H1 (cell line): ENCODE results near the gene SLC6A3. TPM values are rescaled to one million over a fixed set of nuclear protein-coding genes. Genes with fewer than 3 reads are reported as not detected.

ENCODE experiments used
- EGR1 ChIP-seq: IDR thresholded peaks from 2 replicates; pipeline ENCODE4 v1.6.1; 2011; ENCODE audit warnings: low read depth, low read length, borderline replicate concordance
- JUND ChIP-seq: IDR thresholded peaks from 2 replicates; pipeline ENCODE4 v1.6.1; 2011; ENCODE audit warnings: mild to moderate bottlenecking, improper control_type of control experiment, low read length
- MAX ChIP-seq: IDR thresholded peaks from 2 replicates; pipeline ENCODE4 v1.6.1; 2012; ENCODE audit warnings: inconsistent platforms
- RXRA ChIP-seq: IDR thresholded peaks from 2 replicates; pipeline ENCODE4 v1.6.1; 2011; ENCODE audit warnings: low read depth, mild to moderate bottlenecking, low read length, moderate library complexity; ENCODE audit not compliant: insufficient read depth
- TCF12 ChIP-seq: IDR thresholded peaks from 2 replicates; pipeline ENCODE4 v1.6.1; 2011; ENCODE audit warnings: low read depth, mild to moderate bottlenecking, low read length
- TEAD4 ChIP-seq: IDR thresholded peaks from 2 replicates; pipeline ENCODE4 v1.6.1; 2012; ENCODE audit warnings: low read depth, low read length, inconsistent platforms, mixed read lengths
- polyA plus RNA-seq, 7 experiments: library from polyadenylated mRNA; depleted of rRNA in 3 of 7; stranded (reverse) in 5 of 7; unstranded in 2 of 7; fragments of >200 nt in 5 of 7; fragments of 200-250 nt in 2 of 7; gene quantifications; 1 replicate in 5 of 7; 2 replicates in 1 of 7; 4 replicates in 1 of 7; pipeline versions ENCODE4 v1.2.1 to v1.2.3, GENCODE V29; 2011 to 2013; ENCODE audit warnings: missing spikeins in 2 of 7, mixed read lengths in 2 of 7
- total RNA-seq: library from RNA; stranded (reverse); fragmentation: NEBNext Ultra II Directional; extraction: Animal tissue kit (Norgen Biotek cat#: 25700); gene quantifications from 2 replicates; pipeline ENCODE4 v1.2.1, GENCODE V29; 2021
- TF ChIP-seq, protein P1 (sequence below), 3 experiments: IDR thresholded peaks; 1 replicate in 2 of 3; 2 replicates in 1 of 3; pipeline versions ENCODE4 v1.5.1 to v1.6.1; 2011; ENCODE audit warnings: low read length in 3 of 3, mild to moderate bottlenecking in 3 of 3, inconsistent platforms in 2 of 3, low read depth in 1 of 3, moderate library complexity in 1 of 3; ENCODE audit not compliant: insufficient read depth in 1 of 3; ENCODE audit errors: control extremely low read depth in 1 of 3

Gene SLC6A3
- total and polyA plus RNA-seq, 2 of the 8 experiments (the other 6 are each of a cell fraction or from before 2014, with no cell fraction given), result 0.48 to 0.91 TPM

- no peak for TF ChIP-seq RXRA
- TF ChIP-seq, protein P1, sequence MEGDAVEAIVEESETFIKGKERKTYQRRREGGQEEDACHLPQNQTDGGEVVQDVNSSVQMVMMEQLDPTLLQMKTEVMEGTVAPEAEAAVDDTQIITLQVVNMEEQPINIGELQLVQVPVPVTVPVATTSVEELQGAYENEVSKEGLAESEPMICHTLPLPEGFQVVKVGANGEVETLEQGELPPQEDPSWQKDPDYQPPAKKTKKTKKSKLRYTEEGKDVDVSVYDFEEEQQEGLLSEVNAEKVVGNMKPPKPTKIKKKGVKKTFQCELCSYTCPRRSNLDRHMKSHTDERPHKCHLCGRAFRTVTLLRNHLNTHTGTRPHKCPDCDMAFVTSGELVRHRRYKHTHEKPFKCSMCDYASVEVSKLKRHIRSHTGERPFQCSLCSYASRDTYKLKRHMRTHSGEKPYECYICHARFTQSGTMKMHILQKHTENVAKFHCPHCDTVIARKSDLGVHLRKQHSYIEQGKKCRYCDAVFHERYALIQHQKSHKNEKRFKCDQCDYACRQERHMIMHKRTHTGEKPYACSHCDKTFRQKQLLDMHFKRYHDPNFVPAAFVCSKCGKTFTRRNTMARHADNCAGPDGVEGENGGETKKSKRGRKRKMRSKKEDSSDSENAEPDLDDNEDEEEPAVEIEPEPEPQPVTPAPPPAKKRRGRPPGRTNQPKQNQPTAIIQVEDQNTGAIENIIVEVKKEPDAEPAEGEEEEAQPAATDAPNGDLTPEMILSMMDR (IDR thresholded peaks at IDR 0.05; ENCODE audit: control extremely low read depth in 1 of 3, insufficient read depth in 1 of 3, low read depth in 1 of 3, low read length in 3 of 3), result no peak
- TF ChIP-seq MAX, result no peak
- TF ChIP-seq JUND, result no peak
- TF ChIP-seq EGR1, result no peak
- TF ChIP-seq TCF12, result no peak
- TF ChIP-seq TEAD4, result no peak
- TF ChIP-seq, all 59 proteins: peak for 0
Observed at GRCh38 chr5:1393571-1394501, 51.4 kb downstream of the SLC6A3 start (continued).
